Panc1 (cell line): ENCODE results near the gene ABLIM2.

Experiments
- CTCF ChIP-seq: fragments of 450-650 bp; IDR thresholded peaks from 2 replicates; pipeline ENCODE4 v1.5.1; 2017; ENCODE audit warnings: mild to moderate bottlenecking
- POLR2AphosphoS5 ChIP-seq: IDR thresholded peaks from 2 replicates; pipeline ENCODE4 v1.6.1; 2012; ENCODE audit warnings: mild to moderate bottlenecking, low read depth, low read length, moderate library complexity
- SIN3A ChIP-seq: IDR thresholded peaks from 2 replicates; pipeline ENCODE4 v1.6.1; 2012; ENCODE audit warnings: low read depth, mild to moderate bottlenecking, low read length, moderate library complexity, borderline replicate concordance; ENCODE audit not compliant: insufficient read depth

GRCh38 chr4:7929118-7929951, 229.3 kb downstream of the ABLIM2 start:
- no peak for TF ChIP-seq CTCF
- no peak for TF ChIP-seq POLR2AphosphoS5
- TF ChIP-seq SIN3A = no peak
